NCI-H446 (cell line): ENCODE measurements around the gene MIB2.
"Not testable (repeated sequence)": the region's sequence is repeated elsewhere in the genome, so short reads cannot be mapped to it uniquely, and the experiment has no call there.

Source experiments
- DNase-seq, 2 experiments: peaks; one replicate each; lab custom pipeline; 2025; lab: John Stamatoyannopoulos, UW

MIB2 gene

DNA sequence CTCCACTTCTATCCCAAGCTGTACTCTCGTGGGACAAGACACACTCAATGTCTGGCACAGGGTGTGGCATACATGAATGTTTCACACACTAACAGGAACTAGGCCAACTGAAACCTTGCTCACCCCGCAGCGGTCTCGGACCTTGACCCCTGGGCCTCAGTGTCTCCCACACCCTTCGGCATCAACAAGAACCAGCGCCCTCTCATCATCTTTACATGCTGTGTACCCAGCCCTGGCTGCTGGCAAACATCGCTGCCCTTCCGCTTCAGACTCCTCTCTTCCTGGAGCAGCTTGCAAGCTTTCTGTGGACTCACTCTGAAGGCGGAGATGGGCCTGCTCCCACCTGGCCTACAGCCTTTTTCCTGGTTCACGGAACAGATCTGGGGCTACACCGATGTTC, 33.0 kb downstream of the MIB2 start:
- DNase-seq, result not testable (repeated sequence)

GRCh38 chr1:1658583-1659549, 43.6 kb downstream of the MIB2 start, which contains the start of gene CDK11B:
CDK11B (minus strand) TSS chr1:1659004; CDS start chr1:1657485, 1,519 bp downstream.
- DNase-seq, result peak; percentile 94 to 98

- DNase-seq, result not testable (repeated sequence)
Measured at GRCh38 chr1:1662392-1662791, 47.1 kb downstream of the MIB2 start.

DNA sequence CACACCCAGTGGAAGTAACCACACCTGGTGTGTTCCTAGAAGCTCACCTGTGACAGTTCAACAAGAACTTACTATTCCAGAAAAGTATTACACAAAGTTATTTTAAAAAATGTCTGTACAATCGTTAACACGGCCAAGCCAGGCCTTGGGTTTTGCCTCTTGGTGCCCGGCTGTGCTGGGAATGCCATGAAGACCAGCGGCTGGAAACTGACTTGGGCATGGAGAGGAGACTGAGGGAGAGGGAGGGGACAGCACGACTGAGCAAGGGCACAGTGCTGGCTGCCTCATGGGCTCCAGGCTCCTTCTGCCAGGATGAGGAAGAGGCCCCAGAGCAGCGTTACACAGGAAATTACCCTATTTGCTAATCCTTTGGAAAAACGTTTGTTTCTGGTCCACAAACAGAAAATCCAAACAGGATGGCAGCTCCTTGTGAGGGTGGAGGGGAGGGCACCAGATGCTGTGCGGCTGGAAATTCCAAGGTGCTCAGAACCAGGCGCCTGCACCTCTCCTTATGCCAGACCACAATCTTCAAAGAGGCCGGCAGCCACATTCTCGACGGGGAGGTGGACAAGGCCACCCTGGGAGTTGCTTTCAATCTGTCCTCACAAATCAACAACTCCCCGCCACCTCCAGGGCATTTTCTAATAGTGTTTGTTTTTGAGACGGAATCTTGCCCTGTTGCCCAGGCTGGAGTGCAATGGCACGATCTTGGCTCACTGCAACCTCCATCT, 47.7 kb downstream of the MIB2 start:
- DNase-seq, result not testable (repeated sequence)

DNA sequence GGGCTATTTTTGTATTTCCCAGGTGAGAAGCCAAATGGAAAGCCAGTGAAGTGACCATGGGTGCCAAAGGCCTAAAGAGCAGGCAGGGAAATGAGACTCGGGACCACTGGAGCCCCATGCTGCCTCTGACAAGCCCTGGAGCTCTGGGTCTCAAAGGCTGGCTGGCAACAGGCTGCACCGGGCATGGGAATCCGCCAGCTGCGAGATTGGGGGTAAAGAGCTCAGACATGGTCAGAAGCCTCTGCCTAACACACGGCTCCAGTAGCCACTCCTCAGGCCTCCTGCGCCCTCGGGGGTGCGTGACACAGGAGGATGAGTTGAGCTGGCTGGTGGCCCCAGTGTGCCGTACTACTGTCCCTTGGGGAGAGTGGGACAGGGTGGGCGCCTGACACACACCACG, 49.0 kb downstream of the MIB2 start:
- not testable (repeated sequence) for DNase-seq

- no peak for DNase-seq
Measured at GRCh38 chr1:1664941-1665814, 49.9 kb downstream of the MIB2 start.

- DNase-seq, result no peak
Measured at GRCh38 chr1:1665815-1666251, 50.5 kb downstream of the MIB2 start.

GRCh38 chr1:1666526-1666925, 51.2 kb downstream of the MIB2 start:
- DNase-seq, result no peak

GRCh38 chr1:1669468-1670440, 54.5 kb downstream of the MIB2 start:
- no peak for DNase-seq

DNA sequence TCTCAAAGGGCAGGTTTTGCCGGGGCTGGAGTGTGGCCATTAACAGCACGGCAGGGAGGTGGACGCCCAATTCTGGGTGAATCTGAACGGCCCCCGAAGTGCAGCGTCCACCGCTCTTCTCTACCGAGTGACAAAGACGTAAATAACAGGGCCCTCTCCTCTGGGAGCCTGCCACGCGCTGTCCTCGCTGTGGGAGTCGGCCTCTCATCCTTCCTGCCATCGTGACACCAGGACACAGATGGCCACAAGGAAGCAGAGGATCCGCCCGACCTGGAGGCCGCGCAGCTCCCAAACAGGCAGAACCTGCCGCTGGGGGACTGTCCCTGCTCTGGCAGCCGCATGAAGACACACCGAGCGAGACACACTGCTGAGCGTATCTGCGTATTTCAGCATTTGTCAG, 55.6 kb downstream of the MIB2 start:
- DNase-seq, result no peak

- no peak for DNase-seq
Measured at GRCh38 chr1:1671365-1672119, 56.2 kb downstream of the MIB2 start.

DNA sequence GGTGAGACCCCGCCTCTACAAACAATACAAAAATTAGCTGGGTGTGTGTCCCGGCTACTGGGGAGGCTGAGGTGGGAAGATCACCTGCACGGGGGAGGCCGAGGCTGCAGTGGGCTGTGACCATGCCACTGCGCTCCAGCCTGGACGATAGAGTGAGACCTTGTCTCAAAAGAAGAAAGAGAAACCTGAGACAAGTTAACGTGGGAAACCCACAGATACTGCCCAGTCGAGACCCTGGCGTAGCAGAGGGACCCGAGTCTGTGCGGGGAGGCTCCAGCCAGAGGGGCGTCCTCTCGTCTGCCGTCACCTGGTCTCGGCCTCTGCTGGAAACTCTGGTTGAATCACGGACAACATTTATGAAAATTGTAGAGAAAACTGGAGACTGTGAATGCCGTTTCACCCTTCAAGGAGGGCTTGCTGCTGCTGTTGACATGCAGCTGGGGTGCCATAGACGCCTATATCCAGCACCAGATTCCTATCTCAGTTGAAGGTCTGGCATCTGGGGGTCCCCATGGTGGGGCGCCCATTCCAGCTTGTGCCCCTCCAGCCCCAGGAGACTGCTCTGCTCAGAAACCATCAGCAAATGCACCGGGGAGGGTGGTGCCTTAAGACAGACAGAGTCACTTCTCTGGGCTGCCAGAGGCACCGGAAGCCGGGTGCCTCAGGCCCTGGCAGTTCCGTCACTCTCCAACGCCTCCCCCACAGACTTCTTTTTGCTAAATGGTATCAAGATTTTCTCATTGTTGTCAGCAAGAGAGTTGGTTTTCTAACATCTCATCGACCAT, 57.1 kb downstream of the MIB2 start:
- DNase-seq, result no peak

DNA sequence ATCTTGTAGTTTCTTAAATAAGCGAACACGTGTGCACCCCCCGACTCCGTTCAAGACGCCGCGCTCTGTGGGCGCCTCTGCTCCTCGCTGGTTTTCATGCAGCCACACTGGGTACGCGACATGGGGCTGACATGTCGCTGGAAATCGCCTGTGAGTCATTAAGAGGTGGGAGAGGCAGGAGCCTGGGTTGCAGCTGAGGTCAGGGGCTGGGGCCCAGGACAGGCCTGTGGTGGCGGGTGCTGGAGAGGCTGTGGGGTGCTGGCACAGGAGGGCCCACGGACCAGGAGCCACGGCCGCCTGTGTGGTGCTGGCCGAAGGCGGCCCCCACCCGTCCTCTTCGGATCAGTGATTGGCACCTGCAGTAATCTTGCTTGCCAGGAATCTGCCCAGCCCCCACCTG, 59.5 kb downstream of the MIB2 start:
- DNase-seq, result not testable (repeated sequence)

- not testable (repeated sequence) for DNase-seq
Measured at GRCh38 chr1:1675218-1675617, 59.9 kb downstream of the MIB2 start.

- DNase-seq, result not testable (repeated sequence)
Measured at GRCh38 chr1:1676087-1676486, 60.8 kb downstream of the MIB2 start.

GRCh38 chr1:1677718-1678580, 62.6 kb downstream of the MIB2 start:
- DNase-seq, result no peak

GRCh38 chr1:1678581-1679380, 63.5 kb downstream of the MIB2 start:
- peak in 1 of 2 experiments; percentile 20 for DNase-seq
